ENCODE data around the gene FBXO22. TPM values are rescaled to one million over a fixed set of nuclear protein-coding genes. Genes with fewer than 3 reads are reported as not detected.

FBXO22 gene
- 10 to 100 TPM; 64.8 to 66.2 TPM for total RNA-seq

DNA sequence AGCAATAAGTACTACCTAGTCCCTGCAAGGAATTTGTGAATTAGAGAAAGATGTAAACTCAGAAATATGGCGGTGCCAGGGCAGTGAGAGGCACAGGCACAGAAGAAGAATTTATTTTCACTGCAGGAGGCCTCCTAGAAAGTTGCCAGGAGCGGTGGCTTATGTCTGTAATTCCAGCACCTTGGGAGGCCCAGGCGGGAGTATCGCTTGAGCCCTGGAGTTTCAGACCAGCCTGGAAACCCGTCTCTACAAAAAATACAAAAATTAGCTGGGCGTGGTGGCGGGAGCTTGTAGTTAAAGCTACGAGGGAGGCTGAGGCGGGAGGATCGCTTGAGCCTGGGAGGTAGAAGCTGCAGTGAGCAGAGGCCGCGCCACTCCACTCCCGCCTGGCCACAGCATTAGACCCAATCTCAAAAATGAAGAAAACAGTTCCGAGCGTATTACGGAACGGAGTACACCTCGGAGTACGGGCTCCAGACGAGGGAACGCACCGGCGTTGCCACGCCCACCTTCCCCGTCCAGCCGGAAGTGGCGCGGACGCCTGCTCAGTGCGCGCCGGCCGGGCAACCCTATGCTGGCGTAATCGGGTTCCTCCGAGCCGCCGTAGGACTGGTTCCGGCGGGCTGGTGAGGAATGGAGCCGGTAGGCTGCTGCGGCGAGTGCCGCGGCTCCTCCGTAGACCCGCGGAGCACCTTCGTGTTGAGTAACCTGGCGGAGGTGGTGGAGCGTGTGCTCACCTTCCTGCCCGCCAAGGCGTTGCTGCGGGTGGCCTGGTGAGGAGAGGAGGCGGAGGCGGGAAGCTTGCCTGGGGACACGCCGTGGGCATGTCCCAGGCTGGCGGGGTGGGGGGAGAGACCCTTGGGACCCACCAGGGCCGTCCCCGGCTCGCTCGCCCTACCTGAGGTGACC lies at the start of gene FBXO22:
TSS of gene FBXO22 (plus strand) at position 548 of the 909 bp plus-strand sequence. CDS start at position 634, 86 bp downstream.
- intact Hi-C loops (cut with micrococcal nuclease) = no loop called here
- Mint-ChIP-seq H3K4me3 (peak within 1 kb of the TSS; percentile 92), H3K9me3 (no peaks in the 10 kb centered on the region), H3K4me1 (ENCODE audit: low read depth) (peaks cover 39% of the 10 kb centered on the region), H3K27ac (peak within 1 kb of the TSS; percentile 91), H3K36me3 (ENCODE audit: low read depth) (peaks cover 21% of the 10 kb centered on the region), H3K27me3 (no peaks in the 10 kb centered on the region)
- ATAC-seq (peak; percentile 98), DNase-seq (peak; percentile 95)
- POLR2A ChIA-PET = interaction anchor here (1.0 to 1.9 kb wide), 8 partner anchors 12 to 60 kb away, joined by 3 to 6 read pairs (median 4); partner anchors contain the start of gene UBE2Q2
- CTCF ChIA-PET = interaction anchor here (0.8 to 1.2 kb wide), 2 partner anchors 10 to 17 kb away, joined by 3 to 6 read pairs; no protein-coding TSS in a partner anchor
- TF ChIP-seq, protein P1, sequence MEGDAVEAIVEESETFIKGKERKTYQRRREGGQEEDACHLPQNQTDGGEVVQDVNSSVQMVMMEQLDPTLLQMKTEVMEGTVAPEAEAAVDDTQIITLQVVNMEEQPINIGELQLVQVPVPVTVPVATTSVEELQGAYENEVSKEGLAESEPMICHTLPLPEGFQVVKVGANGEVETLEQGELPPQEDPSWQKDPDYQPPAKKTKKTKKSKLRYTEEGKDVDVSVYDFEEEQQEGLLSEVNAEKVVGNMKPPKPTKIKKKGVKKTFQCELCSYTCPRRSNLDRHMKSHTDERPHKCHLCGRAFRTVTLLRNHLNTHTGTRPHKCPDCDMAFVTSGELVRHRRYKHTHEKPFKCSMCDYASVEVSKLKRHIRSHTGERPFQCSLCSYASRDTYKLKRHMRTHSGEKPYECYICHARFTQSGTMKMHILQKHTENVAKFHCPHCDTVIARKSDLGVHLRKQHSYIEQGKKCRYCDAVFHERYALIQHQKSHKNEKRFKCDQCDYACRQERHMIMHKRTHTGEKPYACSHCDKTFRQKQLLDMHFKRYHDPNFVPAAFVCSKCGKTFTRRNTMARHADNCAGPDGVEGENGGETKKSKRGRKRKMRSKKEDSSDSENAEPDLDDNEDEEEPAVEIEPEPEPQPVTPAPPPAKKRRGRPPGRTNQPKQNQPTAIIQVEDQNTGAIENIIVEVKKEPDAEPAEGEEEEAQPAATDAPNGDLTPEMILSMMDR (IDR thresholded peaks at IDR 0.05) = no peak

DNA sequence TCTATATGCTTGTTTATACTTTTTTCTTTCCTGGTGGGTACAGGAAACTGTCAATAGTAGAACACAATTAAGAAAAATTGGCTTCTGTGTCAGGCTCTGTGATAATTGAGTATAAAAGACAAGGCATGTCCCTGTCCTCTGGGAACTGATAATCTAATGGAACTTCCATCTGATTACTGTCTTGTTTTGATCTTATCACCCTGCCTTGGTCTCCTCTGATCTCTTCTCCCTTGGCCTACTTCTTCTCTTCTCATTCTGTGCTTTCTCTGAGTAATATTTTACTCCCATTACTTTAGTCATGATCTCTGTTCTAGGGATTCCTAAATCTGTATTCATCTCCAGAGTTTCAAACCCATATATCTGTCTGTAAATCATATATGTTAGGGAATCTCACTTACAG lies 45.8 kb upstream of the FBXO22 start:
- TF ChIP-seq, protein P1 (IDR thresholded peaks at IDR 0.05) = no peak
- H3K36me3 Mint-ChIP-seq (ENCODE audit: low read depth) = peaks cover 11% of the 10 kb centered on the region
- ChIA-PET POLR2A (no interaction called here), CTCF (no interaction called here)
- DNase-seq = no peak
- no peak overlapping the region for H3K27ac Mint-ChIP-seq
- H3K27me3 Mint-ChIP-seq = no peaks in the 10 kb centered on the region
- intact Hi-C loops (cut with micrococcal nuclease) = no loop called here
- H3K9me3 Mint-ChIP-seq = no peaks in the 10 kb centered on the region
- H3K4me3 Mint-ChIP-seq = no peak overlapping the region
- peaks cover 13% of the 10 kb centered on the region for H3K4me1 Mint-ChIP-seq (ENCODE audit: low read depth)
- no peak for ATAC-seq

DNA sequence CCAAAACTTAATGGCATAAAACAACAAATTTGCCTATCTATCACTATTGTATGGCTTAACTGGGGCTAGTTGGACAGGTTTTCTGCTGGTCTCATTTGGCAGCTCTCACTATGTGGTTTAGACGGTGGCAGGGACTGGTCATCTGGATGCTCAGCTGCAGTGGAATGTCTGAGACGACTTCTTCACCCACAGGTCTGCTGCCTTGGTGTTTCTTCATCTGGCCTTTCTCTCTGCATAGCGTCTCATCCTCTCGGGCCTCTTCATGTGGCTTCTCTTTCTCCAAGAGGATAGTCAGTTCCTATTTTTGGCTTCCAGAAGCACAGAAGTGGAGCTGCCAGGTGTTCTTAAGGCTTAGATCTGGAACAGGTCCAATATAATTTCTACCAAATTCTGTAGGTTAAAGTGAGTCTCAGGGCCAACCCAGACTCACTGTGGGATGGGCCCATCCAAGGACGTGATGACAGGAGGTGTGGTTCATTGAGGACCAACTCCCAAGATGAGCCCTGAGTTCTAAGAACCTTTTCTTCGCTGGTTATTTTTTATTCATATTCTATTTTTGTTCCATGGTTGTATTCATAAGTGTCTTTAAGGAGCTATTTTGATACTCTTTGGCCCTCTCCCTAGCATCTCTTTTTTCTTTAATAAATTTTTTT lies 41.8 kb upstream of the FBXO22 start:
- Mint-ChIP-seq H3K27ac (no peak overlapping the region), H3K36me3 (ENCODE audit: low read depth) (peaks cover 17% of the 10 kb centered on the region), H3K27me3 (no peaks in the 10 kb centered on the region), H3K9me3 (no peaks in the 10 kb centered on the region), H3K4me1 (ENCODE audit: low read depth) (peaks cover 25% of the 10 kb centered on the region), H3K4me3 (no peak overlapping the region)
- ATAC-seq (no peak), DNase-seq (no peak)
- ChIA-PET POLR2A (no interaction called here), CTCF (interaction anchor here (1.2 kb wide), 1 partner anchor 9 kb away, joined by 3 read pairs; no protein-coding TSS in a partner anchor)
- TF ChIP-seq, protein P1 (IDR thresholded peaks at IDR 0.05) = no peak
- intact Hi-C loops (cut with micrococcal nuclease) = no loop called here

DNA sequence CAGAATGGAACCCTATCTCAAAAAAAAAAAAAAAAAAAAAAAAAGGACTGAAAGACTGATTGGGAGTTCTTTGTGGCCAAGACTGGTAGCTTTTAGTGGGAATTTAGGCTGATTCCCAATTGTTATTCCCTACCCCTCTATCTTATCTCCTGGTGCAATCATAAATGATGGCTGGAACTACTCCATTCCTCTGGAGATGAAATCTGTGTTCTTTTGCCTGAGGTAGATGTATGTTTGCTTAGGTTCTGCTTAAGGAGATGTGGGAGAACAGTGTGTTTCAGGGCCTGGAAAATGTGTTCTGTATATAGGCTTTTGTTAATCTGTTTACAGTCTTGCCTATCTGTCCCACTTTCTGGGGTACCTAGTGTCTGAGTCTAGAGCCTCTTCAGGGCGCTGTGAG lies 40.9 kb upstream of the FBXO22 start:
- Mint-ChIP-seq H3K4me1 (ENCODE audit: low read depth) (peaks cover 30% of the 10 kb centered on the region), H3K36me3 (ENCODE audit: low read depth) (peaks cover 17% of the 10 kb centered on the region), H3K4me3 (no peak overlapping the region), H3K27me3 (no peaks in the 10 kb centered on the region), H3K27ac (no peak overlapping the region), H3K9me3 (no peaks in the 10 kb centered on the region)
- ChIA-PET POLR2A (no interaction called here), CTCF (interaction anchor here (1.2 kb wide), 1 partner anchor 10 kb away, joined by 3 read pairs; no protein-coding TSS in a partner anchor)
- DNase-seq (no peak), ATAC-seq (no peak)
- TF ChIP-seq, protein P1 (IDR thresholded peaks at IDR 0.05) = no peak
- intact Hi-C loops (cut with micrococcal nuclease) = no loop called here

Data from activated CD8-positive, alpha-beta T cell treated with anti-CD3 and anti-CD28 coated beads for 36 hours (primary cell).